Activated CD4-positive, alpha-beta T cell treated with anti-CD3 and anti-CD28 coated beads, Interleukin-2, amount 10 ng/mL, durations not matched to agents 24 days and 14 days (primary cell): ENCODE data around the gene HSP90B1. TPM values are rescaled to one million over a fixed set of nuclear protein-coding genes. Genes with fewer than 3 reads are reported as not detected.

Experiments
- DNase-seq: peaks from one replicate; pipeline ENCODE4 v3.0.0; 2022
- H3K27ac Mint-ChIP-seq: one replicate; pipeline ENCODE4 v1.8.0; 2022; ENCODE audit warnings: mild to moderate bottlenecking, mixed read lengths
- H3K27me3 Mint-ChIP-seq: one replicate; pipeline ENCODE4 v1.8.0; 2022; ENCODE audit warnings: mixed read lengths
- H3K36me3 Mint-ChIP-seq: one replicate; pipeline ENCODE4 v1.8.0; 2022; ENCODE audit warnings: low read depth, mild to moderate bottlenecking, mixed read lengths
- H3K4me1 Mint-ChIP-seq: one replicate; pipeline ENCODE4 v1.8.0; 2021; ENCODE audit warnings: mixed read lengths
- H3K4me3 Mint-ChIP-seq: one replicate; pipeline ENCODE4 v1.8.0; 2022; ENCODE audit warnings: mild to moderate bottlenecking, moderate library complexity, mixed read lengths
- H3K9me3 Mint-ChIP-seq: one replicate; pipeline ENCODE4 v1.8.0; 2021; ENCODE audit warnings: mixed read lengths
- intact Hi-C: fragments of 100-400 bp; cut with micrococcal nuclease; formaldehyde crosslinking; loops from one replicate; pipeline ENCODE4 v1.15.1; 2023
- total RNA-seq: library from RNA; stranded (reverse); gene quantifications from 2 replicates; pipeline ENCODE4 v1.2.3, GENCODE V29; 2022

The HSP90B1 gene
- total RNA-seq, 1 donor from 2014 or later: 449 TPM

- Mint-ChIP-seq H3K9me3 (peaks cover 5% of the 10 kb centered on the region), H3K4me3 (no peak overlapping the region), H3K36me3 (no peaks in the 10 kb centered on the region), H3K27me3 (peaks cover 17% of the 10 kb centered on the region), H3K27ac (no peak overlapping the region), H3K4me1 (peaks cover 11% of the 10 kb centered on the region)
- intact Hi-C loops: no loop called here
- no peak for DNase-seq
These were observed 20.4 kb upstream of the HSP90B1 start for GRCh38 chr12:103909811-103910210.

- peaks cover 24% of the 10 kb centered on the region for H3K27me3 Mint-ChIP-seq
- H3K4me3 Mint-ChIP-seq: no peak overlapping the region
- H3K36me3 Mint-ChIP-seq: no peaks in the 10 kb centered on the region
- no peak overlapping the region for H3K27ac Mint-ChIP-seq
- peaks cover 4% of the 10 kb centered on the region for H3K9me3 Mint-ChIP-seq
- intact Hi-C loops: no loop called here
- H3K4me1 Mint-ChIP-seq: peaks cover 3% of the 10 kb centered on the region
- DNase-seq: no peak
These were observed 18.1 kb upstream of the HSP90B1 start for GRCh38 chr12:103912069-103912468.

- intact Hi-C loops: no loop called here
- peaks cover 1% of the 10 kb centered on the region for H3K4me1 Mint-ChIP-seq
- H3K36me3 Mint-ChIP-seq: peaks cover 3% of the 10 kb centered on the region
- peaks cover 24% of the 10 kb centered on the region for H3K27me3 Mint-ChIP-seq
- DNase-seq: no peak
- no peak overlapping the region for H3K27ac Mint-ChIP-seq
- peaks cover 8% of the 10 kb centered on the region for H3K9me3 Mint-ChIP-seq
- H3K4me3 Mint-ChIP-seq: no peak overlapping the region
These were observed 17.1 kb upstream of the HSP90B1 start for GRCh38 chr12:103913100-103913499.

- peaks cover 3% of the 10 kb centered on the region for H3K36me3 Mint-ChIP-seq
- DNase-seq: no peak
- peaks cover 8% of the 10 kb centered on the region for H3K9me3 Mint-ChIP-seq
- H3K4me3 Mint-ChIP-seq: no peak overlapping the region
- no peak overlapping the region for H3K27ac Mint-ChIP-seq
- intact Hi-C loops: no loop called here
- peaks cover 1% of the 10 kb centered on the region for H3K4me1 Mint-ChIP-seq
- peaks cover 19% of the 10 kb centered on the region for H3K27me3 Mint-ChIP-seq
These were observed 14.9 kb upstream of the HSP90B1 start for GRCh38 chr12:103915306-103915705.

- Mint-ChIP-seq H3K27me3 (peaks cover 11% of the 10 kb centered on the region), H3K4me3 (no peak overlapping the region), H3K9me3 (peaks cover 8% of the 10 kb centered on the region), H3K4me1 (peaks cover 1% of the 10 kb centered on the region), H3K36me3 (peaks cover 3% of the 10 kb centered on the region), H3K27ac (no peak overlapping the region)
- intact Hi-C loops: no loop called here
- DNase-seq: no peak
These were observed 12.3 kb upstream of the HSP90B1 start for GRCh38 chr12:103917873-103918272.

GRCh38 chr12:103924761-103925641 lies 5.2 kb upstream of the HSP90B1 start:
- Mint-ChIP-seq H3K36me3 (peaks cover 2% of the 10 kb centered on the region), H3K27ac (peak overlapping the region; percentile 86), H3K27me3 (peaks cover under 1% of the 10 kb centered on the region), H3K4me3 (peak overlapping the region; percentile 67), H3K4me1 (peaks cover 36% of the 10 kb centered on the region), H3K9me3 (peaks cover 3% of the 10 kb centered on the region)
- peak; percentile 80 for DNase-seq
- intact Hi-C loops: loop anchor here (1.0 to 5.0 kb wide), 4 partner anchors 18 to 418 kb away; no protein-coding TSS in a partner anchor

GRCh38 chr12:103928682-103929045 lies 1.5 kb upstream of the HSP90B1 start:
- intact Hi-C loops: loop anchor here (1.0 to 5.0 kb wide), 3 partner anchors 87 to 421 kb away; partner anchors contain the start of gene NT5DC3
- peaks cover 58% of the 10 kb centered on the region for H3K4me1 Mint-ChIP-seq
- peaks cover 38% of the 10 kb centered on the region for H3K36me3 Mint-ChIP-seq
- H3K27ac Mint-ChIP-seq: peak overlapping the region; percentile 99
- H3K27me3 Mint-ChIP-seq: peaks cover 3% of the 10 kb centered on the region
- DNase-seq: peak; percentile 87
- H3K9me3 Mint-ChIP-seq: peaks cover 6% of the 10 kb centered on the region
- H3K4me3 Mint-ChIP-seq: peak overlapping the region; percentile 90

GRCh38 chr12:103929046-103929783 lies 995 bp upstream of the HSP90B1 start:
- H3K36me3 Mint-ChIP-seq: peaks cover 43% of the 10 kb centered on the region
- peak; percentile 94 for DNase-seq
- intact Hi-C loops: loop anchor here (1.0 to 5.0 kb wide), 3 partner anchors 88 to 422 kb away; partner anchors contain the start of gene NT5DC3
- peak overlapping the region; percentile 99 for H3K27ac Mint-ChIP-seq
- peaks cover 3% of the 10 kb centered on the region for H3K27me3 Mint-ChIP-seq
- H3K4me3 Mint-ChIP-seq: peak overlapping the region; percentile 90
- H3K4me1 Mint-ChIP-seq: peaks cover 61% of the 10 kb centered on the region
- H3K9me3 Mint-ChIP-seq: peaks cover 6% of the 10 kb centered on the region

GRCh38 chr12:103929784-103930033 lies 501 bp upstream of the HSP90B1 start:
- Mint-ChIP-seq H3K27me3 (peaks cover 3% of the 10 kb centered on the region), H3K9me3 (peaks cover 6% of the 10 kb centered on the region), H3K27ac (peak overlapping the region; percentile 99), H3K4me1 (peaks cover 63% of the 10 kb centered on the region), H3K36me3 (peaks cover 46% of the 10 kb centered on the region), H3K4me3 (peak overlapping the region; percentile 90)
- intact Hi-C loops: loop anchor here (1.0 to 5.0 kb wide), 9 partner anchors 23 to 422 kb away; partner anchors contain the start of genes HCFC2, NT5DC3 and TDG
- DNase-seq: no peak

- peak; percentile 73 for DNase-seq
- peak overlapping the region; percentile 90 for H3K4me3 Mint-ChIP-seq
- peaks cover 3% of the 10 kb centered on the region for H3K27me3 Mint-ChIP-seq
- peaks cover 3% of the 10 kb centered on the region for H3K9me3 Mint-ChIP-seq
- peak overlapping the region; percentile 99 for H3K27ac Mint-ChIP-seq
- H3K36me3 Mint-ChIP-seq: peaks cover 60% of the 10 kb centered on the region
- H3K4me1 Mint-ChIP-seq: peaks cover 66% of the 10 kb centered on the region
- intact Hi-C loops: loop anchor here (1.0 to 2.0 kb wide), 7 partner anchors 16 to 206 kb away; partner anchors contain the start of genes HCFC2 and TDG
These were observed 851 bp downstream of the HSP90B1 start for GRCh38 chr12:103930787-103931735.

GRCh38 chr12:103933237-103933636 lies 3.0 kb downstream of the HSP90B1 start:
- Mint-ChIP-seq H3K4me1 (peaks cover 56% of the 10 kb centered on the region), H3K27ac (no peak overlapping the region), H3K27me3 (peaks cover 3% of the 10 kb centered on the region), H3K4me3 (no peak overlapping the region), H3K9me3 (peaks cover 3% of the 10 kb centered on the region), H3K36me3 (peaks cover 74% of the 10 kb centered on the region)
- DNase-seq: peak; percentile 53
- intact Hi-C loops: no loop called here

GRCh38 chr12:103936679-103937078 lies 6.5 kb downstream of the HSP90B1 start:
- Mint-ChIP-seq H3K9me3 (no peaks in the 10 kb centered on the region), H3K27ac (peak overlapping the region; percentile 22), H3K4me1 (peaks cover 35% of the 10 kb centered on the region), H3K27me3 (no peaks in the 10 kb centered on the region), H3K4me3 (no peak overlapping the region), H3K36me3 (peaks cover 87% of the 10 kb centered on the region)
- no peak for DNase-seq
- intact Hi-C loops: no loop called here

GRCh38 chr12:103944964-103945363 lies 14.8 kb downstream of the HSP90B1 start:
- DNase-seq: no peak
- no peak overlapping the region for H3K4me3 Mint-ChIP-seq
- H3K36me3 Mint-ChIP-seq: peaks cover 85% of the 10 kb centered on the region
- H3K27ac Mint-ChIP-seq: no peak overlapping the region
- peaks cover 32% of the 10 kb centered on the region for H3K4me1 Mint-ChIP-seq
- no peaks in the 10 kb centered on the region for H3K9me3 Mint-ChIP-seq
- H3K27me3 Mint-ChIP-seq: no peaks in the 10 kb centered on the region
- intact Hi-C loops: no loop called here
